ENCODE measurements around the gene EOMES.

DNA sequence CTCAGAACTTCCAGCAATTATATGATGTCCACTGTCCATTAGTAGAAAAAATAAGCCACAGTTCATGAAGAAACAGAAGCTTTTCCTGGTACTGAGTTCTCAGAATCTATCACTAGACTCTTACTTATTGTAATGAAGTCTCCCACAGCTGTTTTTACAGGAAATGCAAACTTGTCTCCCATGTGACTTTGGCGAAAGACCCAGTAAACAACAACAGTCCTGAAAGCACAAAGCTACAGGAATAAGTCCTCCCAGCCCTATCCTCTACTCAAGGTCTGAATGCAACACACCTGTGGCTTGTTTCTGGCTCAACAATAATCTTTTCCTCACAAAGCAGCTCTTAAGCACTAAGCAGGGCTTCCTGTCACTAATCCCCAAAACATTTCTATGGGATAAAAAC is 55.9 kb downstream of the EOMES start:
- TF ChIP-seq, protein P1, sequence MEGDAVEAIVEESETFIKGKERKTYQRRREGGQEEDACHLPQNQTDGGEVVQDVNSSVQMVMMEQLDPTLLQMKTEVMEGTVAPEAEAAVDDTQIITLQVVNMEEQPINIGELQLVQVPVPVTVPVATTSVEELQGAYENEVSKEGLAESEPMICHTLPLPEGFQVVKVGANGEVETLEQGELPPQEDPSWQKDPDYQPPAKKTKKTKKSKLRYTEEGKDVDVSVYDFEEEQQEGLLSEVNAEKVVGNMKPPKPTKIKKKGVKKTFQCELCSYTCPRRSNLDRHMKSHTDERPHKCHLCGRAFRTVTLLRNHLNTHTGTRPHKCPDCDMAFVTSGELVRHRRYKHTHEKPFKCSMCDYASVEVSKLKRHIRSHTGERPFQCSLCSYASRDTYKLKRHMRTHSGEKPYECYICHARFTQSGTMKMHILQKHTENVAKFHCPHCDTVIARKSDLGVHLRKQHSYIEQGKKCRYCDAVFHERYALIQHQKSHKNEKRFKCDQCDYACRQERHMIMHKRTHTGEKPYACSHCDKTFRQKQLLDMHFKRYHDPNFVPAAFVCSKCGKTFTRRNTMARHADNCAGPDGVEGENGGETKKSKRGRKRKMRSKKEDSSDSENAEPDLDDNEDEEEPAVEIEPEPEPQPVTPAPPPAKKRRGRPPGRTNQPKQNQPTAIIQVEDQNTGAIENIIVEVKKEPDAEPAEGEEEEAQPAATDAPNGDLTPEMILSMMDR (conservative IDR thresholded peaks at IDR 0.05; ENCODE audit: low read depth, low read length): no peak
- TF ChIP-seq USF2 (IDR thresholded peaks at IDR 0.05; ENCODE audit: low read depth, low read length): no peak
- TF ChIP-seq CEBPB (IDR thresholded peaks at IDR 0.05; ENCODE audit: low read depth, low read length): no peak
- no peak for TF ChIP-seq POLR2A (IDR thresholded peaks at IDR 0.05; ENCODE audit: low read depth, low read length)
- no peak for TF ChIP-seq CHD1 (IDR thresholded peaks at IDR 0.05; ENCODE audit: low read depth, low read length)
